HG03066 (cell line): Measurements from ENCODE around the gene KIFC3.
A peak's percentile ranks its signal among the peaks of the same experiment; 100 is the strongest.

Experiments
- ATAC-seq: cut with Tn5 transposase; IDR thresholded peaks from one replicate; pipeline ENCODE4 v1.9.1; 2021; ENCODE audit warnings: low read depth; ENCODE audit not compliant: unreplicated experiment

The KIFC3 gene

DNA sequence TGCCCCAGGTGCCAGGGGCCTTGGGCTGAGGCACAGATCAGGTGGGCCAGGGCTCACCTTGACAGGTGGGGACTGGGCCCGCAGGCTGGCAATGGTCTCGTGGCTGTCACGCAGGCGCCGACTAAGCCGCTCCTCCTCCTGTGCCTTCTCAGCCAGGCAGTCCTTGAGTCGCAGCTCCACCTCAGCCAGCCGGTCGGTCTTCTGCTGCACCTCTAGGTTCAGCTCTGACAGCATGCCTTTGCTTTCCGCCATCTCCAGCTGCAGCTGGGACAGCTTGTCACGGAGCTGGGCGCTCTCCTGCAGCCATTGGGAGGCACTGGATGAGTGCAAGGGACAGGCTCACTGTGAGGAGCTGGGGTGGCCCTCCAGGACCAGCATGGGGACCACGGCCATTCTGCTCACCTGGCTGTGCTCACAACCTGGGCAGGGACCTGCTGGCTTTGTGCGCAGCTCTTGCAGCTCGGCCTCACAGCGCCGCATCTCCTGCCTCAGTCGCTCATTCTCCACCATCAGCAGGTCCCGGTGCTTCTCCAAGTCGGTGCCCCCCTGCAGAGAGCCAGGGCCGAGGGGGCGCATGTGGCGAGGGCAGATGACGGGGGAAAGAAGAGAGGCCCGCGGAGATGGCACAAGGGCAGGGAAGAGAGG, 31.0 kb downstream of the KIFC3 start:
- ATAC-seq = no peak

DNA sequence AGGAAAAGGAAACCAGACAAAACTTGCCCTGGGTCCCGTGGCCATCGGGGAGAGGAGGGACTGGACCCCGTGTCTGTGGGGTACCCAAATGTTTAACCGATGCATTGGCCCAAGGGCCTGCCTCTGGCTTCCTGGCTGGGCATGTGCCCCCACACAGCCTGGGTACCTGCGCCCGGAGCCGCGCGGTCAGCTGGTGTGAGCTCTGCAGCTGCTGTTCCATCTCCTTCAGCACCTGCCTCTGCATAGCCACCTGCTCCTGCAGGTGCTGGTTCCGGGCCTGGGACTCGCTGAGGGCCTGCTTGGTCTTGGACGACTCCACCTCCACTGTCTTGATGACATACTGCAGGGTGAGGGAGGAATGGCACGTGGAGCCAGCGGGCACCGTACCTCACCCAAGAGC, 31.9 kb downstream of the KIFC3 start:
- ATAC-seq = no peak

DNA sequence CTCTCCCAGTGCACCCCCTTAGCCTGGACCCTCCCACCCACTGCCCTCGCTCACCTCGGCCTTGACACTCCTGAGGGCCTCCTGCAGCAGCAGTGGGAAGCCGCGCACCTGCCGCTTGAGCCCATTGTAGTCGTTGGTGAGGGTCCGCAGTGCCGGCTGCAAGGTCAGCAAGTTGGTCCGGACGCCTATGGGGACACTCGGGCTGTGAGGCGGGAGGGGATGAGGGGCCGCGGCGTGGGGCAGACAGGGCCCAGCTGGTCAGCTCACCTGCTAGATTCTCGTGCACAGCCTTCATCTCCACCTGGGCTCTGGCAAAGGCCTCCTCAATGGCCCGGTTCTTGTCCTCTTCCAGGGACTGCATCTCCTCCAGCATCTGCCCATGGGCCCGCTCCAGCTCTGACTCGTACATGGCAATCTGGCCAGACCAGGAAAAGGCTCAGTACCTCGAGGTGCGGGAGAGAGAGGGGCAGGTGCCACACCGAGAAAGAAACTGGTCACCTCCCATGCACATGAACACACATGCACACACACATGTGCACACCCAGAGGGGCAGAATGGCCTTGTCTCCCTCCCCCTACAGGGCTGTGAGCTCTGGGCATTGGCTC, 32.6 kb downstream of the KIFC3 start:
- no peak for ATAC-seq

DNA sequence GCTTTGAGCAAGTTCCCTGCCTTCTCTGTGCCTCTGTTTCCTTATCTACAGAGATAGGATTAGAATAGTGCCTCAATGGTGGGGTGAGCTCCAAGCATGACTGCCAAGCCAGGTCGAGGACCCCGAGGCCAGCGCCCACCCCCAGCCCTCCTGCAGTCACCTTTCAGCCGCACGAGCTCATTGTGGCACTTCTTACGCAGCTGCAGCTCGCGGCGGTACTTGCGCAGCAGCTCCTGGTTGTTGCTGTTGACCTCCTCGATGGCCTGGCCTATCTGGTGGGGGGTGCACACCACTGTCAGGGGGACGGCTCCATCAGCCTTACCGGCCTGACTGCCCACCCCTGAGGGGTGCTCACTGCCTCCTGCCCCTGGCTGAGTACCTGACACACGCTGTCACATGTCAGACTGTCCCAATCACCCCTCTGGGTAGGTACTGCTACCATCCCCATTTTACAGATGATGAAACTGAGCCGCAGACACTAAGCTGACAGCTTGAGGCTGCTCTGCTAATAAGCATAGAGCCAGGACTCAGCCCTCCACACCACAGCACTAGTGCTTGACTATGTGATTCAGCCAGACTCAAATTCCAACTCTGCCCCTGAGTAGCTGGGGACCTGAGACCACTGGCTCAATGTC, 35.5 kb downstream of the KIFC3 start:
- no peak for ATAC-seq

- ATAC-seq = no peak
These were observed 37.0 kb downstream of the KIFC3 start for GRCh38 chr16:57765160-57765728.

- ATAC-seq = no peak
These were observed 37.7 kb downstream of the KIFC3 start for GRCh38 chr16:57764341-57765159.

DNA sequence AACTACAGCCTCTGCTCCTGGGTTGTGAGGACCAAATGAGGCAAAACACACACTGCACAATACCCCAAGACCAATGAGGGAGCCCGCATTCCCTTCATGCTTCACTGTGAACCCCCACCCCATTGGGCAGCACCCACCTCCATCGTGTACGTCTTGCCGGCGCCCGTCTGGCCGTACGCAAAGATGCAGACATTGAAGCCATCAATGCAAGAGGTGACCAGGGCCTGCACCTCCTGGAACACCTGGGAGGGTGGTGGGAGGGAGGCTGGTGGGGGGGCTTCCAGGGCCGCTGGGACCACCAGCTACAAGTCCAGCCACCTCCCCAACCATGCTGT, 38.3 kb downstream of the KIFC3 start:
- no peak for ATAC-seq

DNA sequence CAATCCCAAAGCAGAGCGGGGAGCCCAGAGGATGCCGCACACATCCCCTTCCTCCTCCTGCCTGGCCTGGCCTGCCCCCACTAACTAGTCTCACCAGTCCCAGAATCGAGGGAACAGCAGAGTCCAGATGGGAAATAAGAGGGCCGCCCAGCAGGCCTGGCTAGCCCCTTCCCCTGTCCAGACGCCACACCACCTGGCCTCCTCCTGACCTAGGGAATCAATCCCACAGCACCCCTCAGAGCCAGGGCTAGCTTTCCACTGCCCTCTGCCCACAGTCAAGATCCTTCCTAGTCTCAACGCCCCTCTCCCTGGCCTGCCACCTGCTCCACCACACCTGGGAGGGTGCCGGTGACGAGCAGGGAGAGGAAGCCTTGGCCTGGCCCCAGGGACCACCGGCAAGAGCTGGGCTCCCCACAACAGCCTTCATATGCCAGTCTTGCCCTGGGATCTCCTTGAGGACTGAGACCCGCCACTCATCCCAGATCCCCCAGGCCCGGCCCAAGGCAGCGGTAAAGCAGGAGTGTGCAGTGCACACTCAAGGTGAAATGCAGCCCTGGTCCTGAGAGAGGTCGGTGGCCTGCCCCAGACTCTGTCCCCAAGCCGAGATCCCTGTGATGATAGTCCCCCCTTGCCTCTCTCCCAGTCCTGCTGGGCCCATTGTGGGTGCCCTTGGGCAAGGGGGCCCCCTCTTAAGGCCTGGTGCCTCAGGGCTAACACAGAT, 38.8 kb downstream of the KIFC3 start:
- no peak for ATAC-seq

DNA sequence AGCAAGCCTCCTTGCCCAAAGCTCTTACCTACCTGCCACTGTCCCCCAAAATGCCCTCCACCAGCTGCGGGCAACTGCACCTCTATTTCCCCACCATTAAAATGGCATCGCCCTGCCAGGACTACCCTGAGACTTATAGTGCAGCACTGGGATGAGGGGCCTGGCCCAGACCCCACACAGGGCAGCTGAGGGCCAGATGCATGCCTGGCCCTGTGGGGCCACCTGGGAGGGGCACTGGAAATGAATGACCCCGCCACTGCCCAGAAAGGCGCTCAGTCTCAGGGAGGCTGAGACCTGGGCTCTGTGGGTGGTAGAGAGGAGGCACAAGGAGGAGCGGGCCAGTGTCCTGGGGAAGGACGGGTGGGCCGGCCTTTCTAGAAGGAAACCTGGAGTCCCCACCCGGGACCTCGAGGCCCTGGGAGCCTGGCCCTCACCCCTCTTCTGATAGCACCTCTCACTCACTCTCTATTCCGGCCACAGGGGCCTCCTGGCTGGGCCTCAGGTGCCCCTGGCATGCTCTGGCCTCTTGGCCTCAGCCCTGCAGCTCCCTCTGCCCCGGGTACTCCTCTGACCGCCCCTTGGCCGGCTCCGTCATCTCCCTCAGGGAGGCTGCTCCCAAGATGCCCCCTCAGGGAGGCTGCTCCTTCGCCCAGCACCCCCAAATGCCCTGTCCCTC, 39.8 kb downstream of the KIFC3 start:
- no peak for ATAC-seq

DNA sequence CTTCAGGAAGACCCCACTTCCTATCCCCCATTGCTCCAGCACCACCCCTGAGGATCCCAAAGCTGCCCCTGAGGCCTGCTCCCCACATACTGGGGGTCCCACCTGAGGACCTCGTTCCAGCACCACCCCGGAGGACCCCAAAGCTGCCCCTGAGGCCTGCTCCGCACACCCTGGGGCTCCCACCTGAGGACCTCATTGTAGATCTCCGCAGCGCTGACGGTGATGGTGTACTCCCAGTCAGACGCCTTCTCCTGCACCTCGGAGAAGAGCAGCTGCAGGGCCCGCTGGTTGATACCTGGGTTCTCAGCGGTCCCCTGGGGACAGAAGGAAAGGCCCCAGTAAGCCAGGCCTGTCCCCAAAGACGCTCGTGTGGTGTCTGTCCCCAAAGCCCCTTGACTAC, 40.3 kb downstream of the KIFC3 start:
- no peak for ATAC-seq

DNA sequence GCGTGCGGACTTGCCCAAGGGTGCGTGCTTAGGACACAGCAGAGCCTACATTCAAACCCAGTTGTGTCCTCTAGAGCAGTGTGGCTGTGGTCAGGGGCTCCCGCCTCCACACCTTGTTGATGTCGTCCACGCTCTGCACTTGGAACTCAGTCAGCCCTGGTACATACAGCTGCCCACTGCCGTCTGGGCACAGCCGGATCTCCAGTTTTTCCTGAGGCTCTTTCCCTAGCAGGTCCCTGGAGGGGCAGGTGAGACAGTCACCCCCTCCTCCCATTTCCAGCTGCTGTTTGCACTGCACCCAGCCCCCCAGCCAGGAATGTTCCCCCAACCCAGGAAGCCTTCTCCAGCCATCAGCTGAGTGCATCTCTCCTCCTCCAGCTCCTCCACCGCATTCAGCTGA, 41.0 kb downstream of the KIFC3 start:
- ATAC-seq = no peak

GRCh38 chr16:57760357-57761160, 41.7 kb downstream of the KIFC3 start:
- ATAC-seq = no peak

GRCh38 chr16:57759541-57760356, 42.5 kb downstream of the KIFC3 start:
- ATAC-seq = no peak

DNA sequence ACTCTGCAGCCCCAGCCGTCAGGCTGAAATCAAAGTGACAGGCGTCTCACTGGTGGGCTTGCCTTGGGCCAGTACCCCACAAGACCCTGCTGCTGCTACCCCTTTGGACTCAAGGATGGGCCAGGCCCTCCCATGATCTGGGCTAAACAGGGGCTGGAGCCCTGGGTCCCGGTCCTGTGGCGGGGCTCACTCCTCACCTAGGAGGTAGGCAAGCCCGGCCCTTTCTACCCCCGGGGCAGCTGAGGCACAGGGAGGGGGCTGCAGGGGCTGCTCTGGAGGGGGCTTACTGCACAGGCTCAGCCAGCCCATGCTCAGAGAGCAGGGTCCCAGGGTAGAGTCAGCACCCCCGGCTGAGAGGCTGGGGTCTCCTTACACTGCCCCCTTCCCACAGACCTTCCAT, 43.2 kb downstream of the KIFC3 start:
- no peak for ATAC-seq

GRCh38 chr16:57758331-57759117, 43.8 kb downstream of the KIFC3 start:
- no peak for ATAC-seq

DNA sequence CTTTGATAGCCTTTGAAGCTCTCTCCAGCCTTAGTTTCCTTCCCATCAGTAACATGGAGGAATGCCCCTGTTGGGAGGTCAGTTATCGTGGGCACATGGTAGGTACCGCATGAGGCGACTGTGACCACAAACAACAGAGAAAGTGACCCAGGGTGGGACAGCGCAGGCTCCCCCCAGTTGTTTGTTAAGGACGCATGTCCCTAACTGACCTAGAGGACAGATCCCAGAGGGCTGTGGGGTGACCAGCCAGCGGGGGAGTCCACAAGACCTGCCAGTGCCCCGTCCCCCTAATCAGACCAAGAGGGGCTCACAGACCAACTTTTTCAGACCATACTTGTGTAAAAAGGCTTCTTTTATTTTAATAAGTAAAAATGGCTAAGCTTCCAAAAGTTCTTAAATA, 44.4 kb downstream of the KIFC3 start:
- ATAC-seq = no peak

GRCh38 chr16:57757326-57757786, 44.9 kb downstream of the KIFC3 start:
- ATAC-seq = peak; percentile 90
